Activated CD4-positive, CD25-positive, alpha-beta regulatory T cell (primary cell): ENCODE results near the gene KIF5A.

Experiments used
- DNase-seq, 4 experiments: peaks; one replicate each; lab custom pipeline; 2025; lab: John Stamatoyannopoulos, UW

Gene KIF5A

DNA sequence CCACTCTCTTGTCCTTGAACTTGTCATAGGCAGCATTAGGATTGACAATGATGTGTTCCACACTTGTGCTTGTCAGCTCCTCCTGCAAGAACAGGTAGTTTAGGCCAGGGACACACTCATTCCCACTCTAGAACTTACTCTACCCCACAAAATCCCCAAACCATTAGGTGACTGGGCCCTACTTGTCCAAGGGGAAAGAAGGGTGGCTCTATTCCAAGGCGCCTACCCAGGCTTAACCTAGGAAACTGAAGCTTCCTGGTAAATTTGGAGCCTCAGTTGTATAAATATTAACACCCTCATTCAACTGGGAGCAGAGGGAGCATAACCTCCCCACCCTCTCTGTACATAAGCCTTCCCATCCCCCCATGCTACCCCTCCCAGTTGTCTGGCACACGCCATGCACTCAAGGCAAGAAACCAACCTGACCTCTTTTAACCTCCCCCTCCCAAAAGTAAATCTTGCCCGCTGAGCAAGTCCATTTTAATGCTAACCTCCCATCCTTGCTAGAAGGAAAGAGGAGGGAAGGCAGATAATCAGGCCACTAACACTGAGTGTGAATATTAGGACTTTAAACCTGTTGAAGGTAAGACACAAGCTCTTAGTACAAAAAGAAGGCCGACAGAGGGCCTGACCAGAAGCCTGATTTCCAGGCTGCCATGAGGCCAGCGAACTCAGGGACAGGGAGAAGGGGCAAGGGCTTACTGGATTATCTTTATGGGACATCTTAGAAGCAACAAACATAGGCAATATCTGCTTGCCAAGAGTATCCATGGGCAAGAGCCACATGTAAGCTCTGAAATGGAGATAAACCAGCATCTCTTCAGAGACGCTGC, 13.9 kb upstream of the KIF5A start:
- DNase-seq, result no peak

DNA sequence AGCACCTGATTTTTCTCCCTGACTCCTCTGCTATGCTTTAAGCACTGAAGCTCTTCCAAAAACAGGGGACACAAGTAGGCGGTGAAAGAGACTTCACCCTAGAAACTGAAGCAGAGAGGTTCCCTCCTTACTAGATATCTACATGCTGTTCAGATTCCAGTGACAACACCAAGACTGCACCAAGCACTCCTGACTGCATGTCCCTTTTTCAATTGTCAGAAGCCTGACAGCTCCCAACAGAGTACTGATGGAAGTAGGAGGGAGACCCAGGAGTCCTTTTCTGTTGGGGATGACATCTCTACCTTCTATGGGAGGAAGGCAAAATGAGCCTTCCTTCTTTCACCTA, 13.3 kb upstream of the KIF5A start:
- DNase-seq, result no peak

DNA sequence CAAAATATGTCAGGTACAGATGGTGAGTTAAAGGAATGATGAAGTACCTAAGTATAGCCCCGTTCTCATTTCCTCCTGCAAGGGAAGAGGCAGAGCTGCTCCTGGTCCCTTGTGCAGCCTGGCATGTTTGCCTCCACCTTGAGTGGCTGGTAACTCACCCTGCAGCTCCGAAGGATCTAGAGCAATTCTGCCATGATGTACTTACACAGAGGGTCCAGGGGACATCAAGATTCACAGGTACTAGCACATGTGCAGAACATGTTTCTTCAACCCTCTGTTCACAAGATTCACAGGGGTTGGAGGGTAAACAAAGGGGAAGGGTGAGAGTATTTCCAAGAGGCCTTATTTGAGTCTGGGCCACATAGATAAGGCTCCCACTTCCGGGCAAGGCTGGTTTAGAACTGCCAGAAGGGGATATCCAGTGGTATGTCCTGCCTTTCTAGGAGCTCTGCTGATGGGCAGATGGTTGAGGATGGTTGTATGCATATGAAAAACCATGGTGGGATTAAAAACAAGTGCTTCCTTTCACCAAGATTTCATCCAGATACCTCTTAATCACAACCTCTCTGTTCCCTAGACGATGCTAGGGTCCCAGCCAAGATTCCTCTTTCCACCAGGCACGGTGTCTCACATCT, 10.6 kb upstream of the KIF5A start:
- no peak for DNase-seq

DNA sequence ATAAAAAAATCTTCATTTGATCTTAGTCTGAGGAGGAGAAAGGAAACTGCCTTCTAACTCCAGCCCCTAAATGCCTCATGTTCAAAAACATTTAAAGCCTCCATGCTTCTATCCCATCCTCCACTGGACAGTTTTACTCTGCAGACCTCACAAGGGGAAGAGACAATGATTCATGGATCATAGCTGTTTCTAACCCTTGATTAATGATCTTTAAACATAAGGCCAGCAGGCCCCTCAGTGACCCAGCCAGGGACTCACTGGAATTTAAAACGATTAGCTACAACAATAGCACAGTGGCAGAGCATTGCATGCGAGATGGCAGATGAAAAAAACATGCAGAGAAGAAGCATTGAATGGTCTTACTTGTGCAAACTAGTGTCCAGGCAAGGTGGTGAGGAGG, 8.8 kb upstream of the KIF5A start:
- DNase-seq, result no peak

DNA sequence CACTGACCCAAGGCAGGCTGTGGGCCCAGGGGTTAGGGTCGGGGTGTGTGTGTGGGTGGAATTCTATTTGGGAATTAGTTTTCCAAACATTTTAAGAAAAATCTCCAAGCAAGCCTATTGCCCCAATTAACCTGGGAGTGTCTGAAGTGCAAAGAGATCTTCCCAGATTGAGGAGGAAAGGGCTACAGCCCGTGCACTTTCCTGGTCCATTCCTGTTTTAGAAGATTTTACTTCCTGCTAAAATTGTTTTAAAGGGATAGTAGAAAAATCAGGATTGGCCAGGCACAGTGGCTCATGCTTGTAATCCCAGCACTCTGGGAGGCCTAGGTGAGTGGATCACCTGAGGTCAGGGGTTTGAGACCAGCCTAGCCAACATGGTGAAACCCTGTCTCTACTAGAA, 8.1 kb upstream of the KIF5A start:
- DNase-seq, result no peak

DNA sequence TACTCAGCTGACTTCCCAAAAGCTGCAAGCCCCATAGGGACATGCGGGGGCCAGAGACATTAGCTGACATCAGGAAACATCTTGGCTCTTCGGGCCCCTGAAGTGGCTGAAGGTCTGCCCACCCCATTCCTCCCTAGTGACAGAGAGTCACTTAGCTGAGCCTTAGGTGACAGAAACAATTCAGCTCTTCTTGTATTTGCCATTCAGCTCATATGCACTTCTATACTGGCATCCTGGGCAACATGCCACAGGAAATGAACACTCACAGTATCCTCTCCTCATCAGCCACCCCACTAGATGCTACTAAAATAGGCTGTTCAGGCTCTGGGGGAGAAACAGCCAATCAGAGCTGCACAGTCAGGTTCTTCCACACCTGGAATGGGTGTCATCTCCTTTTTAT, 6.3 kb upstream of the KIF5A start:
- DNase-seq, result no peak

DNA sequence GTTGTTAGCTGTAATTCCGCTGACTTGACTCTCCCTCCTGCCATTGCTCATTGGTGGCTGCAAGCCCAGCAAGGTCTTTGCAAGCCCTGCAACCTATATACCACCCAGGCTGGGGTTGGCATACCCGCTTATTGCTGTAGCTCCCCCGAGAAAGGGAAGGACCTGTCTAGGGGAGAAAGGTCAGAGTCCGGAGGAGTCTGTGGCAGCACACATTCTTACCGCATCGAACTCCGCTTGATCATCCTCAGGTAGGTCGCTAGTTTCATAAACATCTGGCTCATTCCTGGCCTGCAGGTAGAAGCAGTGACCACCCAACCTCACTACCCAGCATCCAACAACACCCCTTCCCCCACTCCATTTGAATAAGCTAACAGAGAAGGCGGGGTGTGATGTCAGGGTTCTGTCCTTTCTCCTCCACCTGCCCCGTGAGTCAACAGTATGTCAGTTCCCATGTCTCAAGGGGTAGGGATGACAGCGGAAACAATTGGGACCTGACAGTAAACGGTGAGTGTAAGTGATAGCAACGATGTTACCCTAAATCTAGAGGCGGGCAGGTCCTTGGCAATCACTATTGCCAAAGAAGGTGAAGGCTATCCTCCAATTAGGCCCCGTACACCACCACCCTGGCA, 3.9 kb upstream of the KIF5A start:
- no peak for DNase-seq

DNA sequence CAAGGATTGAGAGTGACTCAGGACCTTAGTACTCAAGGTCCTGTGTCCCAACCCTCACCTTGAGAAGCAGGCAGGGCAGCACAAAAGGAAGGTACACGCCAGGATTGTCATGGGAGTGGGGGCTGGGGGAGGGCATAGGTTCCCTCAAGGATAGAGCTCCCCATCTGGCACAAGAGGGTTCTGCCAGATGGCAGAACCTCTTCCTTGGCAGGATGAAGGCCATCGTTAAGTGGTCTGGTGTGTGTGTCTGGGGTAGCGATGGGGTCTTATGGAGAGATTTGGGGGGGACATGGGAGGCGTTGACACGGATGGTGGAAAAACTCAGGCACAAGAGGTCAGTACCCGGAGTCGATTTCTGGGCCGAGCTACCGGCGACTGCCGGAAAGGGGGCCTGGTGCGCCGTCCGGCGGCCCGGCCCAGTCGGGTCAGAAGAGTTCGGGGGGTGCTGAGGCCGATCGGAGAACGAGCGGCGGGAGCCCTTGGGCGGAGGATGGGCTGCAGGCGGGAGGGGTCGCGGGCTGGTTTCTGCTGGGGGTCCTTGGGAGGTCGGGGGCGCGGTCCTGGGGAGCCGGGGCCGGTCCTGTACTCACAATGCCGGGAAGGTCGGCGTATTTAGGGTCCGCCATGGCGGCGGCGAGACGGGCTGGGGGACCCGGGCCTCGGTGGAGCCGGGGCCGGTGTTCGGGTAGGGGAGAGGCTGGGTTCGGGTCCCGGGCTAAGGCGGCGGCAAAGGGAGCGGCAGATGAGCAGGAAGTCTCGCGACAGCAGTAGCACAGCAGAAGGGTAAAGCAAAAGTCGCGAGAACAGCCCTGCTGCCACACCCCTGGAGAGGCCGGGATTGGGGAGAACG, 3.2 kb upstream of the KIF5A start, which contains the start of gene DCTN2:
DCTN2 (minus strand) TSS at position 755 of the 850 bp plus-strand sequence; CDS start at position 626, 129 bp downstream.
- DNase-seq, result peak; percentile 78 to 86 (median 80)

DNA sequence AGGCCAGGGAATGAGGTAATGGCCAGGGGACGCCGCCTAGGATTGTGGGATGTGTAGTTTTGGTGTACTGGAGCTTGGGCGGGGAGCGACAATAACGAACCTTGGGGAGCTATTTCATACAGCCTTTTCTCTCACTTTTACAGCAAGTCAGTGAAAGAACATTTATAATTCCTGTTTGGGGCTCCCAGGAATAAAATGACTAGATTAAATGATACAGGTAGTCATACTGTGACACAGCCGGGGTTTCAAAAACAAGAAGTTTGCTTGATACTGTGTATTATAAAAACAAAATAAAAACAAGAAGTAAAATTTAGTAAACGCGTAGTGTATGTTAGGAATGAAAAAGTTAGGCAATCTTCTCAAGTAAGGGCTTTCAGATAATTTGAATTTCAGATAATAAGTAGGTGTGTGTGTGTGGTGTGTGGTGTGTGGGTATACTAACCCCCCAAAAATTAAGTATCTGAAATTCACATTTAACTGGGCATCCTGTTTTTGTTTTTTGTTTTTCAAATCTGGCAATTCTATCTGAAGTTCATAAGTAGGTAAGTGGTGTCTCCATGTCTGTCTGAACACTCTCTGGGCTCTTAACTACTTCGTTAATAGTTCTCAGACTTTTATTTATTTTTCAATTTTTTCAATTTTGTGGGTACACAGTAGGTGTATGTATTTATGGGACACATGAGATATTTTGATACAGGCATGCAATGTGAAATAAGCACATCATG, 2.4 kb upstream of the KIF5A start:
- no peak for DNase-seq

DNA sequence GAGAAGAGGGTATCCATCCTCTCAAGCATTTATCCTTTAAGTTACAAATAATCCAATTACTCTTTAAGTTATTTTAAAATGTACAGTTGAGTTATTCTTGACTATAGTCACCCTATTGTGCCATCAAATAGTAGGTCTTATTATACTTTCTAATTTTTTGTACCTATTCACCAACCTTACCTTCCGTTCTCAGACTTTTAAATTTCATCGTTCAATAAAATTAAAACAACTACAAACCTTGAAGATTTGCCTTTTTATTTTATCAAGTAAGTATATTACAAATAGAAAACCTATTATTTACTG, 1.9 kb upstream of the KIF5A start:
- no peak for DNase-seq

DNA sequence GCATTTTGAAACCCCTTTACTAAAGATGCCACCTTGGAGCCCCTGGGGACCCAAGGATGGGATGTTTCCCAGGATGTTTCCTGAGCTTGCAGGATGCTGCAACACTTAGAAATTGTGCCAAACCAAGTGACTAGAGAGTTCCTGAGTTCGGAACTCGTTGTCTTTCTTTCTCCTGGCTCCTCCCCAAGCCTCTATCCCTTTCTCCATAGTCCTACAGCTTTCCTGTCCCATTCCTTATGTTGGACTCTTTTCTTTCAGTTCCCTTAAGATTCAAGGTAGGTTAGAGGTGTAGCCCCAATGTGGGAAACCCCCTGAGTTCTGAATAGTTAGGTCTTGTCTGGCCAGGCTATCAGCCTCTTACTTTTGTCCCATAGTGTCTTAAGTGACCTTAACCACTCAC, 1.4 kb upstream of the KIF5A start:
- no peak for DNase-seq

DNA sequence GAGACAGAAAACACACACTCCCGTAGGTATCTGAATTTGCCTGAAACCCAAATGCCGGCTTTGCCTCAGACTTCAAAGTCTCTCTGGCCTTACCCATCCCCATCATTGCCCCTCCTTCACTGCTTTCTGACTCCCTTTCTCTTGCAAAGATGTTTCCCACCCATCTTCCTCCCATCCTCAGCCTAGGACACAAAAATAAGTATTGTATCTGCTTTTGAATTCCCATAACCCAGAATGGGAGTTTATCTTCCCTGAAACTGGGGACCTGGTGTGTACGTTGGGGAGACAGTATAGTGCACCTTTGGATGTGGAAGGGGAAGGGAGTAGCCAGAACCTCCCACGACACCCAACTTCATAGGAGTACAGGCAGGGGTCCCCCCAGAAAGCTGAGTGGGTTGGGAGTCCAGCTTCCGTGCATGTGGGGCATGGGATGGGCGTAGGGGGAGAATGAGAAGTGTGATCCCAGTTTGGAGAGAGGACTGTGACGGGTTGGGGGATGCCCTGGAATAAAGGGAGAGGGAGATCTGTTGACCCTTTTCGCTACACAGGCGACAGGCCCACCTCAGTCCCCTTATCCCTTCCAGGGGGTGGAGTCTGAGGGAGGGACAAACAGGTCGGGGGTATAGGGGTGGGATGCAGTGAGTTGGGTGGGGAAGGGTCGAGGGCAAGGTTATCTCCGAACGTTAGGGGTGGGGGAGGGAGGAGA, 488 bp upstream of the KIF5A start:
- DNase-seq, result no peak

DNA sequence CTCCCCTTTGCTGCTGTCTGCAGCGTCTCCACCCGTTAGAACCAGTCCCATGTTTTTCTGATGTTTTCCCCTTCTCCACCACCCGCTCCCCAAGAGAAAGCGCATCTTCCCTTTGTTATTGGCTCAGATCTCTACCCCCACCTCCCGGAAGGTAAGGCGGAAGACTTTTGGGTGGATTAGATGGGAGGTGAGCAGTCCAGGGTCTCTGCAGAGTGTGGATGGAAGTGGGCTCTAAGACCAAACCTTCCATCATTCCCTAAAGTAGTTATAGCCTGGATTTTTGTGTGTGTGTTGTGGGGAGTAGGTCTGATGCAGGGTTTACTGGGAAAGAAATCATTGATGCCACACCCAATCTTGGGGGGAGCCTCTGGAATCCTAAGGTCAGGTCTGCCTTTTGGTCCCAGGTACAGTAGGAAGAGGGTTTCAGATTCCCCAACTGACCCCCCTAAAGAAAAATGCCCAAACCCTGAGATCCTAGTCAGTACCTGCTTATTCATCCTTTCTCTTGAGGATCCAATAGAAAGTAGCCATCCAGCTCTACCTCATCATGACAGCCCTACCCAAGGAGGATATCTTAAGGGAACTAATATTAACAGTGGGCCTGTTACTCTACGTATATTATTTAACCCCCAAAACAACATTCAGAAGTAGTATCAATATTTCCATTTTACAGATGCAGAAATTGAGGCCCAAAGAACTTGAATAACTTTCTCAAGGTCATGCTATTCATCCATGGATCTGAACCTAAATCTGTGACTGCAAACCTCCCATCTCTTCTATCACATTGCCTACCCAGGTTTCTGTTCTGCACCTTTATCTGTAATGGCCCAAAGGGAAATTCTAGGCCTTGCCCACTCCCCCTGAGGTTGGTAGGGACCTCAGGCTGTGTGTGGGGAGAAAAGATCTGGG, 1.1 kb downstream of the KIF5A start:
- no peak for DNase-seq

DNA sequence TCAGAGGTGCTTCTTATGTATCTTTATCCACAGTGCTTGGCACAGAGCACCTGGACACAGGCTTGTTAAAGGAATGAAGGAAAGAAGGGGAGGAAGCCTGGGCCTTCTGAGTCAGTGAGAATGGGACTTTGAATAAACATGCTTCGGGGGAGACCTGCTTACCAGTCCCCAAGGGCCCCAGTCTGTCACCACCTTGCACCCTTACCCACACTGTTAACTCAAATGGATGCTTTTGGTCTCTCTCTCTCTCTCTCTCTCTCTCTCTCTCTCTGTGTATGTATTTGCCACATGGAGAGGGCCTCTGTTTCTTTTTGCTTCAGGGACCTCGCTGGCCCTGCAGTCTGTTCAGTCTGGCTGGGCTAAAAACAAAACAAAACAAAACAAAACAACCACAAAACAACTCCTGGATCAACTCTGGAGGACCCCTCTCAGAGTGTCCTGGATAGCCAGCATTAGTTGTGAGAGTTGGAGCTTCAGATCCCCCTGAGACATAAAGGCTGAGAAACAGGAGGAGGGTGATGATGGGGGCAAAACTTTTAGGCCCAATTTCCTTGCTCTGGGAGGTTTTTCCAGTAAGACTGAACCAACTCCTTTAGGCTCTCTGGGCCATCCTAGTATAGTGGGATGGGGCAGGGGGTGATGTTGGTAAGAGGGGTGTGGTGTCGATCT, 1.9 kb downstream of the KIF5A start:
- no peak for DNase-seq

DNA sequence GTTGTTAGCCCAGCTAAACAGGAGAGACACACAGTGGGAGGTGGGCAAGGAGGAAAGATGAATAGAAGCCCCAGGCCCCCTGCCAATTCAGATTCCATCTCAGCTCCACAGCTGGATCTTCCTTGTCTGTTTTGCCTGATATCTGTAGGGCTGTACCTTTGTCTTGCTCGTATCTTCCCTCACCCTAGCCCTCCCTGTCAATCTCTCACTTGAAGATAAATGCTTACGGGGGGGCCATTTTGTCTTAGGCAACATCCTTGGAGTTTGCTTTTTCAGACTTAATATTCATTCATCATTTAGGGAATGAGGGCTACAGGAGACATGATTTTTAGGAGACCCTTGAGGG, 2.4 kb downstream of the KIF5A start:
- DNase-seq, result no peak

DNA sequence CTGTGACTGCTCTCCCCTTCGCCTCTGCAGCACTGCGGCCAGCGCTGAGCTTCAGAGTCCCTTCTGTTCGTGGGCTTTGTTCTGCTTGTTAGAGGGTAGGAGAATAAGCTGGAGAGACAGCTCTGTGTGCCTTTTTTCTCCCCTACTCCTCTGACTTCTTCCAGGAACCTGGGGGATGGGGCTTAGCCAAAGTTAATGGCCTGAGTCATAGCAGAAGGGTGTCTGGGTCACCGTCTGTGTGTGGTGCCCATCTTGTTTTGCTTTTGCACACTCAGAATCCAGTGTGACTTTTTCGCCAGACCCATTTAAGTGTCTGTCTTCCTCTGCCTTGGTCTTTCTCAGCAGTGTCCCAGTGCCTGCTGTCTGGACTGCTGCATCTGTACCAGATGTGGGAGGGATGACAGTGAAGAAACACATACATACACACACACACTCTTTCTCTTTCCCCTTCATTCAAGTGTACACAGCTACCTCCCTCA, 3.0 kb downstream of the KIF5A start:
- DNase-seq, result no peak

DNA sequence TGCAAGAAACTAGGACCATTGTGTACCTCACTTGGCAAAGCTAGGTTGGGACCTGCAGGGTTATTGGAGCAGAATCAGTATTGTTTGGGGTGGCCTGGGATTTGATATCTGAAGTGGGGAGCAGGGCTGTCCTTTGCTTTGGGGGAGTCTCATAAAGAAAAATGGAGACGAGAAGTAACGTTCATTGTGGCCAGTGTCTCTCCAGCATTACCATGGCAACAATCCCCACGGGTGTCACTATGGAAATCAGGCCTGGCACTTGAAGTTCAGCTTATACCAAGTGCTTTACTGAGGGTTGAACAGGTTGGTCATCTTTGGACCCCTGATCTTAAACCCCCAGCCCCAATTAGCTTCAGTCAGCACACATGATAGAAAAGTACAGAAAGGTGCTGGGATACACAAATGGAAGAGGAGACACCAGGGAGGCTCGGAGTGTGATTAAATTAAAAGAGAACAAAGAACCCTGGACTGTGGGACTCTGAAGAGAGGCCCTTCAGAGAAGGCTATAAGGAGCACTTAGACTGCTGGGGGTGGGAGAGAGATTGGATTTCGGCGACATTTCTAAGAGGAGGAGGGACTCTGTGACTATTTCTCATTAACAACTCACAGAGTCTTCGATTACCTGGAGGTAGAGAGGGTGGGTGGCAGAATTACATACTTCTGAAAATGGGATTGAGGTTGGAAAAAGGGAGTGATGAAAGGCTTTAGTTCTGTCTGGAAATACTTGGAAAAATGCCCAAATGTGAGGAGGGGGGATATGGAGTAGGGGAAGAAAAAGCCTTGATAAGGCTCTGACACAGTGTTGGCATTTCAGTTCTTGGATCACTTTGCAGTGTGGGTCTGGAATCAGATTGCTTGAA, 3.7 kb downstream of the KIF5A start:
- DNase-seq, result no peak

DNA sequence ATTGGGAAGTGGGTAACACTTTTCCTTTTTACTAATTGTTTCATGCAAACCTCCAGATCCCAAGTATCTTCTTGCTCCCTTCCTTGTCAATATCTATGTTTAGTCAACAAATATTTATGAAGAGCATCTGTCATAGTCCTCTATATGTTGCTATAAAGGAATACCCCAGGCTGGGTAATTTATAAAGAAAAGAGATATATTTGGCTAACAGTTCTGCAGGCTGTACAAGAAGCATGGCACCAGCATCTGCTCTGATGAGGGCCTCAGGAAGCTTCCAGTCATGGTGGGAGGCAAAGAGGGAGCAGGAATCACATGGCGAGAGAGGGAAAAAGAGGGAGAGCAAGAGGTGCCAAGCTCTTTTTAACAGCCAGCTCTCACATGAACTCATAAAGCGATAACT, 4.6 kb downstream of the KIF5A start:
- no peak for DNase-seq

DNA sequence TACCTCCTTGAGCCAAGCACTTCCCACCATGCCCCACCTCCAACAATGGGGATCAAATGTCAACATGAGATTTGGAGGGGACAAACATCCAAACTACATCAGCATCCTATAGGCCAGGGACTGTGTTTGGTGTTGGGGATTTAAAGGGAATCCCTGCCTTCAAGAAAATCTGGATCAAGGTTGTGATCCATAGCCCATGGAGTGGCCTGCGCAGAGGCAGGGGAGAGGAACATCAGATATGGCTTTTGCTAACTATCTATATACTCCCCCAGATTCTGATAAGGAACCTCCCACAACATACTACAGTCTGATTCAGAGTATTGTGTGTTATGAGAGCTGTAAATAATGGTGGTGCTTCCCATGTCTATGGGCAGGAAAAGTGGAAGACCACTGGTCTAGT, 5.1 kb downstream of the KIF5A start:
- no peak for DNase-seq
